ENCODE data around the gene VPS51. TPM values are rescaled to one million over a fixed set of nuclear protein-coding genes. Genes with fewer than 3 reads are reported as not detected.

Gene VPS51
- total and polyA plus RNA-seq, 9 of the 15 experiments (the other 6 are each of a cell fraction or from before 2014, with no cell fraction given): 1.8 to 143 (median 46.8) TPM

GRCh38 chr11:65117206-65118096 lies 21.4 kb downstream of the VPS51 start, which contains the start of gene ZNHIT2 (continued):
- TF ChIP-seq ZNF830 (CRISPR knock-in tag; IDR thresholded peaks at IDR 0.05): peak; percentile 85; the same call in 1 of the 2 replicates
- TF ChIP-seq EZH2 (IDR thresholded peaks at IDR 0.05; ENCODE audit: borderline replicate concordance, low read depth, low read length): no peak
- no peak for TF ChIP-seq POU5F1 (IDR thresholded peaks at IDR 0.05; ENCODE audit: borderline replicate concordance, low read depth, low read length, partially characterized antibody)
- TF ChIP-seq RHOXF2B (CRISPR knock-in tag; conservative IDR thresholded peaks at IDR 0.05): no peak
- peak; percentile 99 for TF ChIP-seq GABPA (tag; conservative IDR thresholded peaks at IDR 0.05; ENCODE audit: low read depth)
- no peak for TF ChIP-seq ZNF740 (CRISPR knock-in tag; IDR thresholded peaks at IDR 0.05)
- no peak for TF ChIP-seq ZNF740 (tag; IDR thresholded peaks at IDR 0.05)
- TF ChIP-seq ARID2 (IDR thresholded peaks at IDR 0.05): peak; percentile 26; the same call in 1 of the 2 replicates
- TF ChIP-seq CHAMP1 (IDR thresholded peaks at IDR 0.05): no peak
- TF ChIP-seq CHD7 (IDR thresholded peaks at IDR 0.05; ENCODE audit: low read depth, low read length): no peak
- no peak for TF ChIP-seq NR2F6 (CRISPR knock-in tag; IDR thresholded peaks at IDR 0.05)

Data from K562 (cell line).